Measurements from ENCODE around the gene ARSI.

The ARSI gene

DNA sequence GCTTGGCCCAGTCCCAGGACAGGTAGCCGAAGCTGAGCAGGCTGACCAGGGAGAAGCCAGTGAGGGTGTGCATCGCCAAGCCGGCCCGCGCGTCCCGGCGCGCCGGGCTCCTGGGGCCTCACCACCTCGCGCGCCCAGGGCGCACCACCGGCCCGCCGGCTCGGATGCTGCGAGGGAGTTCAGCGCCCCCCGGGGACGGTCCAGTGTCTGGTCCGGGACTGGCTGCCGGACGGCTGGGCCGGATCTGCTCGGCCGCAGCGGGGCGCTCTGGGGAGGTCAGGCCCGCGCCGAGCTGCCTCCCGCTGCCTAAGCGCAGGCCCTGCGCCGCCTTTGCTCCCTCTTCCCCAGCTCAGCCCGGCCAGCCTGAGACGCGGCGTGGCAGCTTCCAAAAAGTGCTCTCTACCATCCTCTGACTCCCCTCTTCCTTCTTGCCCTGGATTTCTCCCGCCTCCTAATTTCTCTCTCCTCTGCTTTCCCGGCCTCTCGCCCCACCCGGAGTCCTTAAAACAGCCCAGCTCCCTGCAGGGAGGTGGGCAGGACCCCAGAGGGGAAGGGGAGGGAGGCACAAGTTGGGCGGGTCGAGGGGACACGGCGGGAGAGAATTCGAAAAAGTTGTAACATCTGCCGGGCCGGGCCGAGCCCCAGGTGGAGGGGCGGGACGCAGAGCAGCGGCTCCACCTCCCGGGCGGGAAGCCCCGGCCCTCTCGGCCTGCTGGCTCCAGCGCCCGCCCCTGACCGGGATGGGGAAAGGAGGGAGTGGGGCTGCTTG, at the start of gene ARSI:
Gene ARSI (minus strand): TSS at position 605 of the 769 bp plus-strand sequence. CDS start 532 bp downstream, at position 73.
- no peak for DNase-seq (ENCODE audit: insufficient read length, low spot score)
- FAIRE-seq, result no peak

DNA sequence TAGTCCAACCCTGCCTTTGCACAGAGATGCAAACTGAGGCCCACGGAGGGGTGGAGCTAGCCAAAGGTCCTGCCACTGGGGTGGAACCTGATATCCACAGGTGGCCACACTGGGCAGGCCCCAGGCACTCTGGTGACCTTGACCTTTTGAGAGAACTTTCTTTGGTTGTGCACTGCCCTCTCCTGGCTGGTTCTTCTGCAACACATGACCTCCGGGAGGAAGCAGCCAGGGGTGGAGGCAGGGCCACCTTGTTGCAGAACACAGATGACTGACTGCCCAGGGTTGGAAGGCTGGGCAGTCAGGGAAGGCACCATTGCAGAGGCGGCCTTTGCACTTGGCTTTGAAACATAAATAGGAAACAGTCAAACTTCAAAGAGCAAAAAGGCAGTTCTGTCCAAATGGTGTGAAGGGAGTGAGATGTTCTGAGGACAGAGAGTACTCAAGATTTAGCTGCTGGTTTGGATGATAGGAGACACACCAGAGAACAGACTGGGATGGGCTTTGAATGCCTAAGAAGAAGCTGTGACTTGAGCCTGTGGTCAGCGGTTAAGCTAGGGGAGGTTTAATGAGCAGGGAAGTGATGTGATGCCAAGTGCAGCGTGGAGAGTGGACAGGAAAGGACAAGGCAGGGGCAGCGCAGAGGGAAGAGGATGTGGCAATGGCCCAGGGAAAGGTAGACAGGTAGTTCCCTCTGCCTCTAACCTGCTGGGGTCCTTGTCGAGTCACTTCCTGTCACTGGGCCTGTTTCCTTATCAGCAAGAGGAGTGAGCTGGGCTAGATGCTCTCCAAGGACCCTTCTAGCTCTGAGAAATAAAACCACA, 48.0 kb upstream of the ARSI start:
- DNase-seq (ENCODE audit: insufficient read length, low spot score), result peak; percentile 48
- peak; percentile 92 for FAIRE-seq

DNA sequence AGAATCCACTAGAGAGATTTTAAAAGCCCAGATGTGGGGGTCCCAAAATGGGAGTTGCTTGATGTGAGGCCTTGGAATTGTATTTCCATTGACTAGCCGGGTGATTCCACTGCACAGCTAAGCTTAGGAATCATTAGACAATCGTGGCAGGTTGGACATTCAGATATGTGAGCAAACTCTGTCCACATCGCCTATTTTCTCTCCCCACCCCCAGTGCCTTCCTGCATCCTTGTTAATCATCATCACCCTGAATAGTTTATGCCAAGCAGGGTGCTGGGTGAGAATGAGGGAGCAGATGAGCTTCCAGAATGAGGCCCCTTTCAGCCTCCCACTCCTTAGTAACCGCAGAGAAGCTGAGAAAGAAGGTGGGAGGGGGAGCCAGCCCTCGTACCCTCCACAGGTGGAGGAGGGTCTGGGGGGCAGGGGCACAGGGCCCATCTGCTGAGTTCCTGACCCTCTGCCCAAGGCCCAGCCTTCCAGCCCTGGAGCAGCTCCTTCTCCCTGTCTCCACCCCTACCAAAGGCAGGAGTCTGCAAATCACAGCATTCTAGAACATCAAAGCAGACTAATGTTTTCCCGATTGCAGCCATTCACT, 47.1 kb upstream of the ARSI start:
- DNase-seq (ENCODE audit: insufficient read length, low spot score) (no peak), FAIRE-seq (no peak)

DNA sequence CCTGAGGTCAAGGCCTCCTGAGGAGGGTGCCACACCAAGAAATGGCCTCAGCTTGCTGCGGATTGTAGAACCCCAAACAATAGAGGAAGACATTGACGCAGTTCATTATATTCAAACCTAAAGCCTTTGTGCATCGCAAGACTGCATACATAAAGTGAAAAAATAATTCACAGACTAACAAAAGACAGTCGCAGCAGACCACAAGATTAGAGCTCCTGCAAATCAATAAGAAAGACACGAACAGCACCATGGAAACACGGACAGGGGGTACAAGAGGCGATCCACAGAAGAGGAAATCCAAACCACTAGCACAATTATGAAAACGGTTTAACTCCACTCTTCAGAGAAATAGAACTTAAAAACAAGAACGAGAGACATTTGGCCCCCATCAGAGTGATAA, 44.7 kb upstream of the ARSI start:
- DNase-seq (ENCODE audit: insufficient read length, low spot score) (no peak), FAIRE-seq (no peak)

DNA sequence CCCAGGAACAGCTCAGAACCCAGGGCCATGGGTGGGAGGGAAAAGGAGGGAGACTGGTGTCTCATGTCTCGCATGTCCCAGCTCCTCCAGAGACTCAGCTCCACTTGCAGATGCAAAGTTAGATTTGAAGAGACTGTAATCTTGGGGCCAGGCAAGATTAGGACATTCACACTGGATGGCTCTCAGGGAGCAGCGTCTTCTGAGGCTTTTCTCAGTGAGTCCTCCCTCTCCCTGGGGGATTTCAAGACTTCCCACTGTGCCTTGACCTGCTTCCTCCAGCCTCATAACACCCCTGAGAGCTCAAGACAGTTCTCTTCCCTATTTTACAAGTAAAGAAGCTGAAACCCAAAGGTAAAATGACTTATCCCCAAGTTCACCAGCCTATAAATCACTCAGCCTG, 44.3 kb upstream of the ARSI start:
- FAIRE-seq (no peak), DNase-seq (ENCODE audit: insufficient read length, low spot score) (no peak)

DNA sequence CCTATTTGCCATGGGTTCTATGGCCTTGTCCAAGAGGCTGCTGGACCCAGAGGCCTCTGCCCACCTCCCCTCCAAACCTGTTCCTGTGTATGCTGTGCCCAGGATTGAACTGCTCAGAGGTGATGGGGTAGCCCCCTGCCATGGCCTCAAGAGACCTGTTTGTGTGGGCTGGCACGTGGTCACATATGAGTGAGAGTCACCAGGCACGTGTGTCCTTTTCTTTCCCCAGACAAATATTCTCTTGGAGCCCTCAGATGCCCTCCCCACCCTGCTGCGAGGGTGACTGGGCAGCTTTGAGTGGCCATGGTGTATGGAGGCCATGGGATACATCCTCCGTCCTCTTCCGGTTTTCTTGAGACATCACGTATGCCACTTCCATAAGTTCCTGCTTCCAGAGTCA, 43.9 kb upstream of the ARSI start:
- DNase-seq (ENCODE audit: insufficient read length, low spot score), result no peak
- no peak for FAIRE-seq

DNA sequence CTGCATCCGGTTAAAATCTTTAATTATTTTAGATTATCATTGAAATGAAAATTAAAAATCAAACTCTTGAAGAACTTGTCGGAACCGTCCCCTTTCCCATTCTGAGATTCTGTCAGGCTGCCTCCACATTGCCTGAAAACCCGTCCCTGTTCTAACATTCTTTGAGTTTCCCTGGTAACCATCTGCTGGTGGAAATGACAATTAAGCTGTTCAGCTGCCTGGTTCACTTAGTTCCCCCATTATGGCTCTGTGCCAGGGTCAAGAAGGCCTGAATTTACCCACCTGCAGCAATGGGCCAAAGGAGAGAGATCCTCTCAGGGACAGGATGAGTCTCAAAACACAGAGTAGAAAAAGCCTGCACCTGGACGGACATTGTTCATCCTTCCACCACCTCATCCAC, 43.0 kb upstream of the ARSI start:
- DNase-seq (ENCODE audit: insufficient read length, low spot score), result no peak
- no peak for FAIRE-seq

DNA sequence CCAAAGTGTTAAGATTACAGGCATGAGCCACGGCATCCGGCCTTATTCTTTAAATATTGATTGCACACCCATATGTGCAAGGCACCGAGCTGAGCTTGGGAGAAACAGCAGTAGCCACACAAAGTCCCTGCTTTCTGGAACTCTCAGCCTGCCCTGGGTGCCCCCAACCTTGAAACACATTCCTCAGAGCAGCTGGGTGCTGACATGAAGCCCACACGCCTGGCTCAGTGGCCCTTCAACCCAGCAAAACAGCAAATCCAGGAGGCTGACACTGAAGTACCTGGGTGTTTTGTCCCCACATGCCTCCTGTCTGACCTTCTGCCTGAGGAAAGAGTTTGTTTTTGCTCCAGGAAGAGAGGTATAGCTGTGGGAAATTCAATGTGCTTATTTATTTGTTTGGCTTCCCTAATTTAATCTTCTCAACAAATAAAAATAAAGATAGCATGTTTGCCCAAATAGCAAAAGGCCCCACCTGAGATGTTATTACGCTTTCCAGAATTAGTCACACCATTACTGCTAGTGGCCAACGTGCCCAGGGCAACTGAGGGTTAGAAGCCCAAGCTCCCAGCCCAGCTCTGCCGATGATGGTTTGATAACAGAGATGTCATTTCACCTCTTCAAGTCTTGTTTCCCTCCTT, 41.4 kb upstream of the ARSI start:
- DNase-seq (ENCODE audit: insufficient read length, low spot score), result no peak
- FAIRE-seq, result no peak

DNA sequence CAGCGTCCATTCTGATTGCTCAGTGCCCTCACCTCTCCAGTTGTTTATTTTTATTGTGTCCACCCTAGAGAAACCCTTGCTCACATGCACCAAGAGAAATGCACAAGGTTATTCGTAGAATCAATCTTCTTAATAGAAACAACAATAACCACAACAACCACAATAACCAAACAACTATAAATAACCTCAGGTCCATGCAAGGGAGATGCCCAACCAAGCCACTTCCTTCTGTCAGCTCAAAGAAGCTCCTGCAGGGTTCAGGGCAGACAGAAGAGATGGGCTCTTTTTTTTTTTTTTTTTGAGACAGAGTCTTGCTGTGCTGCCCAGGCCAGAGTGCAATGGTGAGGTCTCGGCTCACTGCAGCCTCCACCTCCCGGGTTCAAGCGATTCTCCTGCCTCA, 39.9 kb upstream of the ARSI start:
- FAIRE-seq (no peak), DNase-seq (ENCODE audit: insufficient read length, low spot score) (no peak)

DNA sequence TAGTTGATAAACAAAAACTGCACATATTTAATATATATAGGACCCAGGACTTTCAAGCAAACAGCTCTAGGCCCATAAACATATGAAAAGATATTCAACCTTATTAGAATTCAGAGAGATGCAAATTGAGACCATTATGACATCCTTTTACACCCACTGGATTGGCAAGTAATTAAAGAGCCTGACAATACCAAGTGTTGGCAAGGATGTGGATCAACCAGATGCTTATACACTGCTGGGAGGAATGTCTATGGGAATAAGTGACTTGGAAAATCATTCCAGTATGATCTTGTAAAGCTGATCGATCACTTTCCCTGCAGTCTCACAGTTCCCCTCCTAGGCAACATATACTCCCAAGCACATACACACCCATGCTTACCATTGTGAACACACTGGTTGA, 39.3 kb upstream of the ARSI start:
- FAIRE-seq (no peak), DNase-seq (ENCODE audit: insufficient read length, low spot score) (no peak)

DNA sequence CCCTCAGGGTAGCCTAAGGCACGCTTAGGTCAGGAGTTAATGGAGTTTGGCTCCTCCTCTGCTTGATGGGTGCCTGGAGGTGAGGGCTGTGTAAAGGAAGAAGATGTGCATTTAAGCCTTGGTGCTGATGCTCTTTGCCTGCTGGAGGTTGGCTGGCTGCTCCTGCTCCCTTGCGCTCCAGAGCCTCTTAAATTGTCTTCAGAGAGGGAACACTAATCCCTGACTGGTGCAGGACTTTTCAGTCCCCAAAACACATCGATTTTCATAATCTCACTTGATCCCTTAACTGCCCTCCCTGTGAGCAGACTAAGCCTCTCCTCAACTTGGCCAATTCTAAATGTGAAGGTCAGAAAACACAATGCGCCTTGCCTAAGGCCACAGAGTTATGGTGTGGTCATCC, 38.6 kb upstream of the ARSI start:
- DNase-seq (ENCODE audit: insufficient read length, low spot score) (no peak), FAIRE-seq (no peak)

DNA sequence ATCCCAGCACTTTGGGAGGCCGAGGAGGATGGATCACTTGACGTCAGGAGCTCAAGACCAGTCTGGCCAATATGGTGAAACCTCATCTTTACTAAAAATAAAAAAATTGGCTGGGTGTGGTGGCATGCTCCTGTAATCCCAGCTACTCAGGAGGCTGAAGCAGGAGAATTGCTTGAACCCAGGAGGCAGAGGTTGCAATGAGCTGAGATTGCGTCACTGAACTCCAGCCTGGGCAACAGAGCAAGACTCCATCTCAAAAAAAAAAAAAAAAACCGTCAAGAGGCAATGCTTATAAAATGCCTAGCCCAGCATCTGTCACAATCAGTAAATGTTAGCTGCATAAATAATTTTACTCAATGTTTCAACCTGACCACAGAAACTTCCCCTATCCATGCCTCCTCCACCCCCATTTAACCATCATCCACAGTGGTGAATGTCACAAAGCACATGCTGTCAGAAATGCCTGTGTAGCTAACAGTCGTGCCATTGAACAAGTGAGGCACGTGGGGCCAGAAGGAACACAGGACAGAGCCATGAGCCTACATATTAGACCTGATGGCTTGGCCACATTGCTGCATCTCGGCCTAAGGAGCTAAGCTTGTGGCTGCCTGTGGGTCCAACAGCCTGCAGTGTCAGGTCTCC, 38.0 kb upstream of the ARSI start:
- no peak for DNase-seq (ENCODE audit: insufficient read length, low spot score)
- FAIRE-seq, result no peak

DNA sequence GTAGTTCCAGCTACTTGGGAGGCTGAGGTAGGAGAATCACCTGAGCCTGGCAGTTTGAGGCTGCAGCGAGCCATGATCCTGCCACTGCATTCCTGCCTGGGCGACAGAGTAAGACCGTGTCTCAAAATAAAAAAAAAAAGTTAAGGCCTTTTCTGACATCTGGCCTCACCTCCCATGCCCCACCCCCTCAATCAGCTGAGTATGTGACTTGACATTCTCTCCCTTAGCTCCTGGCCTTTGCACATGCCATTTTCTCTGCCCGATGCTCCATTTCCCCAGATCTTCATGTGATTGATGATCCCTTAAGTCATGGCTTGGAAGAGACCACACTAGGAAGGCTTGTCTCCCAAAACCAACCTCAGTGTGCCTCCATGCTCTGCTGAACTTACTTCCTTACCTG, 37.1 kb upstream of the ARSI start:
- DNase-seq (ENCODE audit: insufficient read length, low spot score) (no peak), FAIRE-seq (no peak)

DNA sequence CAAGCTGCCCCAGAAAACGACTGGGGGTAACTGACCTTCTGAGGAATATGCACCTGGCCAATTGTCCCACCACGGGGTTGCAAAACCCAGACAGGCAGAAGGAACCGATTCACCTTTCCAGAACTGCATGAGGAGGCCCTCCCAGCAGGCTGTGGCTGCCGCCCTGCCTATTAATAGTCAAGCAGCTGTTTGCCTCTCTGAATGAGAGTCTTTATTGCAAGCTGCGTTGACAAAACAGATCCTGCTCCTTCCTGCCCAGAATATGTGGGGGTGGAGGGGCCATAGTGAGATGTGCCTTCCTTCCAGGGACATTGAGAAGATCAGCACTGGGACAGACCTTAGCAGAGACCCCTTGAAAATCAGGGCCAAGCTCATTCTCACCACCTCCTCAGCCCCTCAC, 36.5 kb upstream of the ARSI start:
- DNase-seq (ENCODE audit: insufficient read length, low spot score) (no peak), FAIRE-seq (no peak)

DNA sequence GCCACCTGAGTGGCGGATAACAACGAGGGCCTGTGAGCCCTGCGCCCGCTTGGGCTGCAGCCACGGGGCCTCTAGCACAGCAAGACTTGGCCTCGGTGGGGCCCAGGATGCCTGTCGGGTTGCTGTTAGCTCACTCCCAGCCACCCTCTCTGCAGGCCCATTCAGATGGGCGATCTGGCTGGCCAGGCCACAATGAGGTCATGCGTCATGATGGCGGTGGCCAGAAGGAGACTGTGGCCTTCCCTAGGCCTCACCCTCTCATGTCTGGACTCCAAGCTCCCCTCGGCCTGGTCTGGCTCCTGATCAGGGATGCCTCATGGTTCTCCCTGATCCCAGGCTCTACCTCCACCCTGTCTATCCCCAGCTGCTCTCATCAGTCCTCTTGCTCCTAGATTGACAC, 35.8 kb upstream of the ARSI start:
- DNase-seq (ENCODE audit: insufficient read length, low spot score) (no peak), FAIRE-seq (no peak)

DNA sequence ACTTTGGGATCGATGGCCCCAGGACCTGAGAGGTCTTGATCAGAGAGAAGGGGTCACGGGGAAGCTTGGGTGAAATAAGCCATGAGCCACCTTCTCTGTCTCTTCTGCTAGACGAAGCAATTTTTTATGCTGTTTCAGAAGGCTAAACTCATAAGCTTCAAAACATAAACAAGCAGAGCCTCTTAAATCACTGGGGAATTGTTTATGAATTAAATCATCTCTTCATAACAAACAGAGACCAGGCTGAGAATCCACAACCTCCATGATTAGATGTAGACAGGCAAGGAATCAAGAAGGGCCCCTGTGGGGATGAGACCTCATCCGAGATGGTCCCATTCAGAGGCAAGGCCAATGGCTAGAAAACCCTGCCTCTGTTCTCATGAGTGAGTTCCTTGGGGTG, 33.1 kb upstream of the ARSI start:
- DNase-seq (ENCODE audit: insufficient read length, low spot score) (no peak), FAIRE-seq (no peak)

DNA sequence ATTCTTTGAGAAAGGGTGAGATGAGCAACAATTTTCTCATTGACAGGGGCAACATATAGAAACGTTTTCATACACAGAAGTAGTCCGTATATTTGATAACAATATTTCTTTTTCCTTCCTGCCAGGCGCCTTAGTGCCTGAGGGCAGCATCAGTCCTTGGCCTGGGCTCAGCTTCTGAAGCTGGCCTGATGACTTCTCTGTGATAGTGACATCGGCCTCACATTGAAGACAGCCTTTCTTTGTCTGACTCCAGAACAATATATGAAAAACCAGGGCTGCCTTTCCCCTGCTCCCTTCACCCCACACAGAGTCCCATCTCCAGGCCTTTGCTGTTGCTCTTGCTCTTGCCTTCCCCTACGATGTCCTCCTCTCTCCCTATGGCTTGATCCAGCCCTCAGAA, 30.7 kb upstream of the ARSI start:
- DNase-seq (ENCODE audit: insufficient read length, low spot score) (no peak), FAIRE-seq (no peak)

DNA sequence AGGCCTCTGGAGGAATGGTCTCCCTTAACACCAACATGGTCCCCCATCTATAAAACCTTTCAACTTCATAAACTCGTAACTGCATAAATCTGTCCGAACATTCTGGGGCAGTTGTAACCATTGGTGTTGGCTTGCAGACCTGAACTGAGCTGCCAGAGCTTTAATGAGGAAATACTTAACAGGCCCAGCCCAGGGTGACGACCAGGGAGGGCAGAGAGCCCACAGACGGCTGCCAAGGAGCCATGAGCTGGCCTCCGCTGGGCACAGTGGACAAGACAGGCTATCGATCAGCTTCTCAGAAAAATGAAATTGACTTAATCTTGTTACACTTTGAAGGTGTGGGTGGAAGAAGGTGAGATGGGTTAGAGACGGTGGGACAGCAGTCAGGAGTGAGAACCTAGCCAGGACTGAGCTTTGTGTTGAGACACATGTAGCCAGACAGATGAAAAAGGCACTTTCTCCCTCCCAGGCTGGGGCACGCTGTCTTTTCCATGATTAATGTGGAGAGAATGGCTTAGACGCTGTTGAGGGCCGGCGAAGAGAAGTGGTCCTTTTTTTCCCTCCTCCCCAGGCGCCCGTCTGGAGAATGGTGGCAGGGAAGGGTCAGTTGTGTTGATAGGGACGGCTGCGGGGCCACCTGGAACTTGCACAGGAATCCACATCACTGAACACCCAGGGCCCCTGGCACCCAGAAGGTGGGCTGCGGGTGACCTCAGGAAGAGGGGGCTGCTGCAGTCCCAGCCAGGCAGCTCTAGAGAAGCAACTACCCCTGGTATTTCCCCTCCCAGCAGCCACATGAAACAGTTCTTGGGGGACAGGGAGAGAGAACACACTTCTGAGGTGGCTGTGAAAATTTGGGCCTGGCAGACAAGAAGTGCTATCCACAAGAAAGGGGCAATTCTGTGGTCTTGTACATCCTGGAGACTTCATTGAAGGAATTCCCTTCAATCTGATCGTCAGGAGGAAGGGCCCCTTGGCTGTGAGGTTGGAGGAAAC, 27.5 kb upstream of the ARSI start:
- FAIRE-seq (no peak), DNase-seq (ENCODE audit: insufficient read length, low spot score) (no peak)

DNA sequence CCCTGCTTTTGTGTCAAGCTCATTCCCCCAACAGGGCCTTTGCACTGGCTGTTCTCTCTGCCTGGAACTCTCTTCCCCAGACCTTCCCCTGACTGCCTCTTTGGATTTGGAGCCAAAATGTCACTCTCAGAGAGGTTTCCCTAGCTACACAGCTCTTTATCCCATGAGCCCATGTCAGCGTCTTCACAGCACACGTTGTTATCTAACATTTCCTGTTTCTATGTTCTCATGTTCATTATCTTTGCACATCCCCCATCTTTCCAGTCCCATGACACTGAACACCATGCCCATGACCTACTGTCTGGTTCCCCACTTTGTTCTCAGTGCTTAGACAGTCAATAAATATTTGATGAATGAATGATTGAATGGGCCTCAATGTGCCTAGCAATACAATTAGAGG, 26.3 kb upstream of the ARSI start:
- FAIRE-seq (no peak), DNase-seq (ENCODE audit: insufficient read length, low spot score) (no peak)

DNA sequence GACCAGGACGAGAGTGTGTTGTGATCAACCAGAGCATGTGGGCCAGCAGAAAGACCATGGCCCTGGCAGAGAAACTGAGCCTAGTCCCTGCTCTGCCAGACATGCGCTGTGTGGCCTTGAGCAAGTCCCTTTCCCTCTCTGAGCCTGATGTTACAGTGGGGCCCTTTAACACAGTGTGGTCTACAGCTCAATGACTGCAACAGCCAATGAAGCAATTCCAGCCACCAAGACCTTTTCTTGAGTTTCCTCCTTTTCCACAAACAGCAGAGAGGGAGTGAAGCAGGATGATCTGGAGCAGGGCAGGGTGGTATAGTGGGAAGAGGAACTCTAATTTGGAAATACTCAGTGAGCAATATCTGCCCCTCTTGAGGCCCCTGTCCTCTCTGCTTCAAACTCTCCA, 25.8 kb upstream of the ARSI start:
- FAIRE-seq (no peak), DNase-seq (ENCODE audit: insufficient read length, low spot score) (no peak)
